Measurements from ENCODE around the gene ANKS1B. TPM values are rescaled to one million over a fixed set of nuclear protein-coding genes. Genes with fewer than 3 reads are reported as not detected.

The ANKS1B gene
- total RNA-seq, 1 experiment from 2014 or later, result 9.7 TPM

DNA sequence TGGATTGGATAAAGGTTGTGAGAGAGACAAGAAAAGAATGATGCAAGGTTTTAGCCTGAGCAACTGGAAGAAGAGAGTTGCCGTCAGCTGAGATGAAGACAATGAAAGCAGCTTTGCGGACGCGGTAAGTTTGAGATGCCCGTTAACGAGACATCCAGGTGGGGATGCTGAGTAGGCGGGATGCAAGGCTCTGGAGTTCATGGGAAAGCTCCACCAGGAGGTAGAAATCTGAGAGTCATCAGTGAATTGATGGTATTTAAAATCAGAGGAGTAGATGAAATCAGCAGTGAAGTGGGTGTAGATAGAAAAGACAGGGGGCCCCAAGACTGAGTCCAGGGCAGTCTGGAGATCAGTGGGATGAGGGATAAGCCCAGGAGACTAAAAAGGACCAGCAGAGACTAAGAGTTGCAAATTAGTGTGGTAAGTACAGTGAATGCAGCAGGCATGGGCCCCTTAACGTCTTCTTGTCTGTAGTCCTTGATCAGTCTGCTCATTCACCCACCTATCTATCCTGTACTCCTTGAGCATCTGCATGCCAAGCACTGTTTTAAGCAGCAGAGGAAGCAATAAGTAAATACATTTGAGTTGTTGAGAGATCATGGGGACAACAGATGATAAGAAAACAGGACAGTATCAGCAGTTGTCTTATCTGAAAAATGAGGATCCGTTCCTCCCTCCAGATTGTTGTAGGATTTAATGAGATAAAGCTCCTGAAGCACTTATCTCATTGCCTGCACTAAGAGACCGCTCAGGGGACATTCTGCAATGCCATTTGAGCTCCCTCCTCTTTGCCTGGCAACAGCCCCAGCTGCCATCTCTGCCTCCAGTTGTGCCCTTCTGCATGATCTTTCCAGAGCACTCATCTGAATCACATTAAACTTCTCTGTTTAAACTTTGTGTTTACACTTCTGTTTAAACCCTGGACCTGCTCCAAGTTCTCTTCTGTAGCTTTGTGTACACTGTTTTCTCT is 1248.1 kb downstream of the ANKS1B start:
- Histone ChIP-seq H3K27me3 (ENCODE audit: control insufficient read depth, insufficient read depth, low read length) (no peaks in the 10 kb centered on the region), H3K9me3 (ENCODE audit: control insufficient read depth, insufficient read depth, low read depth, low read length) (no peaks in the 10 kb centered on the region), H3K27ac (ENCODE audit: low read length) (no peak overlapping the region), H3K36me3 (ENCODE audit: control insufficient read depth, insufficient read depth, low read length) (no peaks in the 10 kb centered on the region), H3K4me3 (ENCODE audit: low read depth in 2 of 2, low read length in 2 of 2) (no peak overlapping the region), H3K4me1 (ENCODE audit: control insufficient read depth, insufficient read depth, low read length) (no peaks in the 10 kb centered on the region)
- ATAC-seq, result no peak; the same call in 1 of the 2 replicates
- no peak for TF ChIP-seq SIN3A (IDR thresholded peaks at IDR 0.05; ENCODE audit: borderline replicate concordance, insufficient read depth, low read depth, low read length)
- no peak for TF ChIP-seq TCF7L2 (IDR thresholded peaks at IDR 0.05; ENCODE audit: low read depth, low read length)
- TF ChIP-seq, protein P1, sequence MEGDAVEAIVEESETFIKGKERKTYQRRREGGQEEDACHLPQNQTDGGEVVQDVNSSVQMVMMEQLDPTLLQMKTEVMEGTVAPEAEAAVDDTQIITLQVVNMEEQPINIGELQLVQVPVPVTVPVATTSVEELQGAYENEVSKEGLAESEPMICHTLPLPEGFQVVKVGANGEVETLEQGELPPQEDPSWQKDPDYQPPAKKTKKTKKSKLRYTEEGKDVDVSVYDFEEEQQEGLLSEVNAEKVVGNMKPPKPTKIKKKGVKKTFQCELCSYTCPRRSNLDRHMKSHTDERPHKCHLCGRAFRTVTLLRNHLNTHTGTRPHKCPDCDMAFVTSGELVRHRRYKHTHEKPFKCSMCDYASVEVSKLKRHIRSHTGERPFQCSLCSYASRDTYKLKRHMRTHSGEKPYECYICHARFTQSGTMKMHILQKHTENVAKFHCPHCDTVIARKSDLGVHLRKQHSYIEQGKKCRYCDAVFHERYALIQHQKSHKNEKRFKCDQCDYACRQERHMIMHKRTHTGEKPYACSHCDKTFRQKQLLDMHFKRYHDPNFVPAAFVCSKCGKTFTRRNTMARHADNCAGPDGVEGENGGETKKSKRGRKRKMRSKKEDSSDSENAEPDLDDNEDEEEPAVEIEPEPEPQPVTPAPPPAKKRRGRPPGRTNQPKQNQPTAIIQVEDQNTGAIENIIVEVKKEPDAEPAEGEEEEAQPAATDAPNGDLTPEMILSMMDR (IDR thresholded peaks at IDR 0.05), result no peak
- TF ChIP-seq, protein P2, sequence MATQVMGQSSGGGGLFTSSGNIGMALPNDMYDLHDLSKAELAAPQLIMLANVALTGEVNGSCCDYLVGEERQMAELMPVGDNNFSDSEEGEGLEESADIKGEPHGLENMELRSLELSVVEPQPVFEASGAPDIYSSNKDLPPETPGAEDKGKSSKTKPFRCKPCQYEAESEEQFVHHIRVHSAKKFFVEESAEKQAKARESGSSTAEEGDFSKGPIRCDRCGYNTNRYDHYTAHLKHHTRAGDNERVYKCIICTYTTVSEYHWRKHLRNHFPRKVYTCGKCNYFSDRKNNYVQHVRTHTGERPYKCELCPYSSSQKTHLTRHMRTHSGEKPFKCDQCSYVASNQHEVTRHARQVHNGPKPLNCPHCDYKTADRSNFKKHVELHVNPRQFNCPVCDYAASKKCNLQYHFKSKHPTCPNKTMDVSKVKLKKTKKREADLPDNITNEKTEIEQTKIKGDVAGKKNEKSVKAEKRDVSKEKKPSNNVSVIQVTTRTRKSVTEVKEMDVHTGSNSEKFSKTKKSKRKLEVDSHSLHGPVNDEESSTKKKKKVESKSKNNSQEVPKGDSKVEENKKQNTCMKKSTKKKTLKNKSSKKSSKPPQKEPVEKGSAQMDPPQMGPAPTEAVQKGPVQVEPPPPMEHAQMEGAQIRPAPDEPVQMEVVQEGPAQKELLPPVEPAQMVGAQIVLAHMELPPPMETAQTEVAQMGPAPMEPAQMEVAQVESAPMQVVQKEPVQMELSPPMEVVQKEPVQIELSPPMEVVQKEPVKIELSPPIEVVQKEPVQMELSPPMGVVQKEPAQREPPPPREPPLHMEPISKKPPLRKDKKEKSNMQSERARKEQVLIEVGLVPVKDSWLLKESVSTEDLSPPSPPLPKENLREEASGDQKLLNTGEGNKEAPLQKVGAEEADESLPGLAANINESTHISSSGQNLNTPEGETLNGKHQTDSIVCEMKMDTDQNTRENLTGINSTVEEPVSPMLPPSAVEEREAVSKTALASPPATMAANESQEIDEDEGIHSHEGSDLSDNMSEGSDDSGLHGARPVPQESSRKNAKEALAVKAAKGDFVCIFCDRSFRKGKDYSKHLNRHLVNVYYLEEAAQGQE (IDR thresholded peaks at IDR 0.05; ENCODE audit: insufficient read depth in 1 of 2, low read depth in 2 of 2, low read length in 1 of 2), result no peak
- no peak for TF ChIP-seq POLR2AphosphoS5 (IDR thresholded peaks at IDR 0.05; ENCODE audit: low read depth, low read length)
- ChIA-PET POLR2A (no interaction called here), CTCF (no interaction called here)
- no TSS peak for BruUV-seq (replicated peaks)
- DNase-seq (ENCODE audit: low read depth, low spot score), result no peak
- in situ Hi-C loops (cut with HindIII; ENCODE audit: low pct_unique_long_range_greater_than_20kb, low sequenced_read_pairs) (no loop called here), intact Hi-C loops (cut with micrococcal nuclease; ENCODE audit: unreplicated experiment) (no loop called here)

DNA sequence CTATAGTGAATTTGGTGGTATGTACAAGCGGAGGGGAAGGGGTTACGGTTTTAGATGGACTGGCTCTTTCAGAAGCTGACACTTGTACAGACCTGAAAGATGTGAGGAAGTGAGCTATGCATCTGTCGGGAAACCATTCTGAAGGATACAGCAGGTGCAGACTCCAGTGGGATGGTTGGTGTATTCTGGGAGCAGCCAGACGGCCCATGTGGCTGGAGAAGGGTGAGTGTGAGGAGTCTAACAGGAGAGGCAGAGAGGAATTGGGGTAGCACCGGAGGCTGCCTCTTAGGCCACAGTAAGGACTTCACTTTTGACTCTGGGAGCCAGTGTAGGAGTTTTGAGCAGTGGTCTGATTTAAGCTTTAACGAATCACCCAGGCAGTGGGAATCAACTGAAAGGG is 1248.9 kb downstream of the ANKS1B start:
- no TSS peak for BruUV-seq (replicated peaks)
- H3K36me3 ChIP-seq (ENCODE audit: control insufficient read depth, insufficient read depth, low read length), result no peaks in the 10 kb centered on the region
- no peak overlapping the region for H3K4me3 ChIP-seq (ENCODE audit: low read depth in 2 of 2, low read length in 2 of 2)
- DNase-seq (ENCODE audit: low read depth, low spot score), result no peak
- TF ChIP-seq POLR2AphosphoS5 (IDR thresholded peaks at IDR 0.05; ENCODE audit: low read depth, low read length) (no peak), SIN3A (IDR thresholded peaks at IDR 0.05; ENCODE audit: borderline replicate concordance, insufficient read depth, low read depth, low read length) (no peak), TCF7L2 (IDR thresholded peaks at IDR 0.05; ENCODE audit: low read depth, low read length) (no peak)
- TF ChIP-seq, protein P2 (IDR thresholded peaks at IDR 0.05; ENCODE audit: insufficient read depth in 1 of 2, low read depth in 2 of 2, low read length in 1 of 2), result no peak
- no peaks in the 10 kb centered on the region for H3K27me3 ChIP-seq (ENCODE audit: control insufficient read depth, insufficient read depth, low read length)
- H3K9me3 ChIP-seq (ENCODE audit: control insufficient read depth, insufficient read depth, low read depth, low read length), result no peaks in the 10 kb centered on the region
- no peak for ATAC-seq
- in situ Hi-C loops (cut with HindIII; ENCODE audit: low pct_unique_long_range_greater_than_20kb, low sequenced_read_pairs) (no loop called here), intact Hi-C loops (cut with micrococcal nuclease; ENCODE audit: unreplicated experiment) (no loop called here)
- ChIA-PET CTCF (no interaction called here), POLR2A (no interaction called here)
- no peak overlapping the region for H3K27ac ChIP-seq (ENCODE audit: low read length)
- no peaks in the 10 kb centered on the region for H3K4me1 ChIP-seq (ENCODE audit: control insufficient read depth, insufficient read depth, low read length)
